HG03469 (cell line): ENCODE data around the gene IGF2R.

Source experiments
- ATAC-seq: cut with Tn5 transposase; IDR thresholded peaks from one replicate; pipeline ENCODE4 v1.9.1; 2021; ENCODE audit warnings: mild to moderate bottlenecking, moderate library complexity, moderate number of reproducible peaks; ENCODE audit not compliant: unreplicated experiment

Gene IGF2R

GRCh38 chr6:160040527-160041264 is 71.8 kb downstream of the IGF2R start:
- no peak for ATAC-seq

- ATAC-seq: no peak
These were observed 72.7 kb downstream of the IGF2R start for GRCh38 chr6:160041608-160042007.

GRCh38 chr6:160042014-160042773 is 73.3 kb downstream of the IGF2R start:
- ATAC-seq: no peak

GRCh38 chr6:160042788-160043301 is 74.0 kb downstream of the IGF2R start:
- ATAC-seq: no peak

- no peak for ATAC-seq
These were observed 74.9 kb downstream of the IGF2R start for GRCh38 chr6:160043784-160044183.

GRCh38 chr6:160044687-160045086 is 75.8 kb downstream of the IGF2R start:
- ATAC-seq: no peak

- no peak for ATAC-seq
These were observed 79.6 kb downstream of the IGF2R start for GRCh38 chr6:160048471-160048870.

GRCh38 chr6:160049346-160049745 is 80.5 kb downstream of the IGF2R start:
- no peak for ATAC-seq

- no peak for ATAC-seq
These were observed 81.1 kb downstream of the IGF2R start for GRCh38 chr6:160050022-160050421.

- ATAC-seq: no peak
These were observed 82.5 kb downstream of the IGF2R start for GRCh38 chr6:160051390-160051789.

GRCh38 chr6:160054271-160054670 is 85.4 kb downstream of the IGF2R start:
- ATAC-seq: no peak

GRCh38 chr6:160054913-160055312 is 86.0 kb downstream of the IGF2R start:
- ATAC-seq: no peak

- ATAC-seq: no peak
These were observed 86.5 kb downstream of the IGF2R start for GRCh38 chr6:160055378-160055777.

- no peak for ATAC-seq
These were observed 86.9 kb downstream of the IGF2R start for GRCh38 chr6:160055813-160056212.

- ATAC-seq: no peak
These were observed 88.2 kb downstream of the IGF2R start for GRCh38 chr6:160057080-160057479.

- no peak for ATAC-seq
These were observed 89.8 kb downstream of the IGF2R start for GRCh38 chr6:160058603-160059215.

GRCh38 chr6:160060221-160060620 is 91.3 kb downstream of the IGF2R start:
- ATAC-seq: no peak

GRCh38 chr6:160060920-160061447 is 92.1 kb downstream of the IGF2R start:
- ATAC-seq: no peak

GRCh38 chr6:160063771-160064413 is 95.0 kb downstream of the IGF2R start:
- no peak for ATAC-seq

- ATAC-seq: no peak
These were observed 96.3 kb downstream of the IGF2R start for GRCh38 chr6:160065200-160065599.

- ATAC-seq: no peak
These were observed 98.7 kb downstream of the IGF2R start for GRCh38 chr6:160067564-160067963.
